Measurements from ENCODE around the gene ENPP6.

- TF ChIP-seq EZH2 (IDR thresholded peaks at IDR 0.05; ENCODE audit: low read length, unreplicated experiment) (no peak), CTCF (conservative IDR thresholded peaks at IDR 0.05; ENCODE audit: low read depth, low read length) (no peak)
Observed at GRCh38 chr4:184192933-184193332, 24.7 kb downstream of the ENPP6 start.

All from PC-3 (cell line).